HG03460 (cell line): ENCODE measurements around the gene NSUN7.
A peak's percentile ranks its signal among the peaks of the same experiment; 100 is the strongest.

Experiments used
- ATAC-seq: cut with Tn5 transposase; IDR thresholded peaks from one replicate; pipeline ENCODE4 v1.9.1; 2021; ENCODE audit not compliant: unreplicated experiment

NSUN7 gene

DNA sequence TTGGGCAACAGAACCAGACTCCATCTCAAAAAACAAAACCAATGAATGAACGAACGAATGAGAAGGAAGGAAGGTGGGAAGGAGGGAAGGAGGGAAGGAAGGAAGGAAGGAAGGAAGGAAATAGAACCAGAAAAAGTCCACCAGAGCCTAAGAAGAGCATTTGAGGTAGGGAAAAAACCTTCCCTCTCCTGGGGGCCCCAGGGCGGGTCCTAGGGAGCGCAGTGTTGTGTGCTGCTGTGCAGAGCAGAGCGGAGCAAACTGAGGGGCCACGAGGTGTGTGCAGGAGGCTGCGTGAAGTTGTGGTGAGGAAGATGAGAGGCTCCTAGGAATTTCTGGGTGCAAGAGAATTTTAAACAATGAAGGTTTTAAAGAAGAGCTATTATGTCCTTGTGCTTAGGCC lies 16.0 kb upstream of the NSUN7 start:
- no peak for ATAC-seq

DNA sequence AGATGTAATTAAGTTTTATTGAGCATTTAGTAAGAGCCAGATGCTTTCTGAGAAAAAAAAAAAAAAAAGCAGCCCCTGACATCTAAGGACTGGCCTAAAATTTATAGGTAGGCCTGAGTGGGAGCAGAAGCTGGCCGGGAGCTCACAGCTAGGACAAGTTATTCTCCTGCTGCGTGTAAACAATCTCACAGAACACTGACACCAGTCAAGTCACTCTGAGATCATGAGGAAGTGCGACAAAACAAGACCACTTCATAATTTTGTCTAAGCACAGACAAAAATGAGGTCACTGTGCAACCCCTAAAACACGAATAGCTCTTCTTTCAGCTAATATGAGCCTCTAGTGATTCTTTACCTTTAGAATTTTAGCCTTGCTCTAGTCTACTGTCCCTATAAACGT lies 15.3 kb upstream of the NSUN7 start:
- ATAC-seq: no peak

DNA sequence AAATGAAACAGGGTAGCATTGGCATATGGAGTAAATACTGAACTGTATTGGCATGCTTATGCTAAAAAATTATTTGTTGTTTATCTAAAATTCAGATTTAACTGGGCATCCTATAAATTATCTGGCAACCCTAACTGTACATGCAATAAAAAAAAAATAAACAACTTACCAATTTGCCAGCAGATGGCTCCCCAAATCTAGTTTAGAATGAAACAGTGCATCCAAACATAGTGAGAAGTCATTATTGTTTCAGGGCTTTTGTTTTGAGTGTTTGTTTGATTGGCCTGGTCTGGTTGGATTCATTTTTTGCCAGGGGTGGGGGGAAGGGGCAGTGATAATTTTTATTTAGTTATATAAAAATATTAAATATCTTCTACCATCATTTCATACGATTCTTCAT lies 12.8 kb upstream of the NSUN7 start:
- ATAC-seq: no peak

DNA sequence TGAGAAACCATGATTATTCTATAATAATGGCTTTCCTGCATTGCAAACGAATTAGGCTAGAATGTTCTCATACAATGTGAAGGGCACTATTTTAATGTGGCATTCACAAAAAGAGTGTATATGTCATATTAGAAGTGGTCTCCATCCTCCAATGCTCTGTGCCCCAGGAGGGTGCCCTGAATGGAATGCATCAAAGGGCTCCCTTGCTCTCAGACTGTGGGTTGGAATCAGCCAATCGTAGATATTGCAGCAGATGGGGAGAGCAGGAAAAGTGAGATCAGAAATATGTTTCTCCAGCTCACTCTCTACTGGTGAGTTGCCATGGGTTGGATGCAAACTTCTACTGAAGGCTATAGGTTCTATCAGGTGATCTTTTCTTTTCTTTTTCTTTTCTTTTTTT lies 11.9 kb upstream of the NSUN7 start:
- ATAC-seq: no peak

DNA sequence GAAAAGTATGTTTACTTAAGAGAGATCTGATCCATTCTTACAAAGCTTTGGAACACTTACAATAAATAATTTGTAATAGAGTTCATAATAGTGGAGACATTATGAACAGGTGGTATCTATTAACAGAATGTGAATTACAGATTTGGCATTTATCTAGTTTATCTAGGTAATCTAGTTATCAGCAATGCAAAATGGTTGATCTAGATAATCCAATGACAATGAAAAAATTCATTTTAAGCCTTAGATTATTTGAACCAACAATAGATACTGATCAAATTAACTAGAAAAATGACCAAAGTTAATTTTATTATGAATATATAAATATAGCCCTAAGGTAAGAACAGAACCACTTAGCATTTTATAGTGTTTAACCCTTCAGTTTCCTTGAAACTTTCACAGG lies 10.4 kb upstream of the NSUN7 start:
- no peak for ATAC-seq

DNA sequence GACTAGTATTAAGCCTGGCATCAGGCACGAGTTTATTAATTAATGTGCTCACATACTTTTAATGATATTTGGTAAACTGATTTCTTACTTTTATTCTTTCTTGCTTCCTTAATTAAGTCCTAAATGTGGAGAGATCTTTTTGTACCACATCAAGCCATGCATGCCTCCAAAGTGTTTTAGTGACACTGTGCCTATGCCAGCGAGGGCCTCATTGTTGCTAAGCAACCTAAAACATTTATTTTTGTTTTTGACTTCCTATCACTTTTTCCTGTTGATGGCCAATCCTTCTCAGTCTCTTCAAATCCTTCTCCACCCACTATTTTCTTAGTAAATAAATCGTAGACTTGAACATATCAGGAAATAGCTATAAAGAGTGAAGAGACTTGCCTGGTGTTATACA lies 5.5 kb upstream of the NSUN7 start:
- ATAC-seq: no peak

DNA sequence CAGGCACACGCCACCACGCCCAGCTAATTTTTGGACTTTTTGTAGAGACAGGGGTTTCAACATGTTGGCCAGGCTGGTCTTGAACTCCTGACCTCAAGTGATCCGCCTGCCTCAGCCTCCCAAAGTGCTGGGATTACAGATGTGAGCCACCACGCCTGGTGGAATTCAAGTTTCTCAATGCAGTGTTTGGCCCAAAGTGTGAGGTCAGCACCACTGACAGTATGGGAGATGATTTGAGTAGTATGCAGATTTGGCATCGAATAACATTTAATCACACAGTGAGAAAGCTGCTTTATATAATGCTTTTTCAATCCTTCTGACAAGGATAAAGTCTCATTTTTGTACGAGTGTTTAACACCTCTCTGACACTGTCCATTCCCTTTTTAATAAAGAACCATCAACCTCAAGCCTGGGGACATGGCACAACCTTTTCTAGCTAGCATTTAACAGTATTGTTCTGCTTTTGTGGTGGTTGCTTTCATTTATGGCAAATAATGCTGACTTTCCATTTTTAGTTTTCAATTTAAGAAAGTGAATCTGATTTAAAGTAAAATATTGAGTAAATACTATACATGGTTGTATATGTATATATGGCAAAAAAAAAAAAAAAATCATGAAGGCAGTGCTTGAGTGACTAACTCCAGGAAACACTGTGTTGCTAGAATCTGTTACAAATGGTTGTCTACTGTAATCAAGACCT lies 4.3 kb upstream of the NSUN7 start:
- ATAC-seq: no peak

DNA sequence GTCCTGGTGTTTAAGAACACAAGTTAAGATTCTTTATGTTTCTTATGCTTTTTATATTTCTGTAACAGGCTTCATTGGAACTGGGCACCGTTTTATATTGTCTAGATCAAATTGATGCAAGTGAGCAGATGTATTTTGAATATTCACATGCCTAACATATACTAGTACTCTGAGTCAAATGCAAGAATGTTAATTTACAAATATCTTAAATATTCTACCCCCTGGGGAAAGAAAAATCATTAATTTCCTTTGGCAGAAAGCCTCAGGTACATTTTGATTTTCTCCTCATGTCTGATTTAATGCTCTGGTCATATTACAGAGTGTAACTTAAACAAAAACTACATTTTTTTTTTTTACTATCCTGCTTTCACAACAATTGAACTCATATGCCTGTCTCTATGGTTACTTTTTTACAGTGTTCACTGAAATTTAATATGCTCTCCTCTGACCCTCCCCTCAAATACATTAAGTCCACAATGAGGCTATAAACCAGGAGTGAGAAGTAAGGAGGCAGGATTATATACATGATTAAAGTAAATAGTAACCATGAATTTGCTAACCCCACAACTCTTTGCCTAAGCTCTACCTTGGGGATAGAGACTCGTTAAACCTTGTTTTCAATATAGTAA lies 2.4 kb upstream of the NSUN7 start:
- ATAC-seq: no peak

DNA sequence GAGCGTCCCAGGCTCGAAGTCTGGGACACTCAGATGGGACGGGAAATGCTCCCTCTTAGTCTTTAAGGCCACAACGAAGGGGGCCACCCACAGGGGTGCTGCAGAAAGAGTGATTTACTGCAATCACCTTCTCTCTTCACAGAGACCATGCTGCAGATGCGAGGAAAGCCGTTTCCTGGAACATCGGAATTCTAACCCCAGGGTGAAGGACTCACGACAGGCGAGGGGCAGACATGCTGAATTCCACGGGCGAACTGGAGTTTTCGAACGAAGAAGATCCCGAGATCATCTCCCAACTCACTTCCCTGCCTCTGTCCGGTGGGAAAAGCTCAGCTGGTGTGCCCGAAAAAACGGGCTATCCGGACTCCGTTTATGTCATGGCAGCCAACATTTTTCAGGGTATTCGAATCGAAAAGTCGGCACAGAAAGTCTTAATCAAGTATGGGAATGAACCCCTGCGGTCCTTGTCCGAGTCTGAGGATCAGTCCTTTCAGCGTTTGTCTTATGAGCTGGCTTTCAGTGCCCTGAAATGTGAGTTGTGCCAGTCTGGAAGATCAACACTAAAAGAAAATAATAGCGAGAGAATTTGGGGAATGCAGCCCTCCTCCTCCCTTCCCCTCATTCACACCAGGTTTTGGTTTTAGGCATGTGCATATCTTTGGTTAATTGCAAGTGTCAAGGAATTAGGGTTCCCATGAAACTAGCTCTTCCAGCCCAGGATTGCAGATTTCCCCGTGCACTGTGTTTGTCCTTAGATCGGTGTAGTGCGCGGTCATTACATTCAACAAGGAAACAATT lies 905 bp downstream of the NSUN7 start:
- ATAC-seq: peak; percentile 19

DNA sequence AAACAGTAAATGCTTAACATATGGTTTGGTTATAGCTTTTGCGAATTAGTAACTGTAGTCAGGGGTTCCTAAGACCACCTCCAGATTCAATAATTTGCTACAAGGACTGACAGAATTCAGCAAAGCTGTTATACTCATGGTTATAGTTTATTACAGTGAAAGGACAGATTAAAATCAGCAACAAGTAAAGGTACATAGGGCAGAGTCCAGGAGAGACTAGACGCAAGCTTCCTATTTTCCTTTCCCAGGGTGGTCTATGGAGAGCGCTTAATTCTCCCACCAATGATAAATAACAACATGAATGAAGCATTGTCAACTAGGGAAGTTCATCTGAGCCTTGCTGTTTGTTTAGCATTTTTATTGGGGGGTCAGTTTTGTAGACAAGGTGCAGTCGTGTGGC lies 5.9 kb downstream of the NSUN7 start:
- ATAC-seq: no peak

DNA sequence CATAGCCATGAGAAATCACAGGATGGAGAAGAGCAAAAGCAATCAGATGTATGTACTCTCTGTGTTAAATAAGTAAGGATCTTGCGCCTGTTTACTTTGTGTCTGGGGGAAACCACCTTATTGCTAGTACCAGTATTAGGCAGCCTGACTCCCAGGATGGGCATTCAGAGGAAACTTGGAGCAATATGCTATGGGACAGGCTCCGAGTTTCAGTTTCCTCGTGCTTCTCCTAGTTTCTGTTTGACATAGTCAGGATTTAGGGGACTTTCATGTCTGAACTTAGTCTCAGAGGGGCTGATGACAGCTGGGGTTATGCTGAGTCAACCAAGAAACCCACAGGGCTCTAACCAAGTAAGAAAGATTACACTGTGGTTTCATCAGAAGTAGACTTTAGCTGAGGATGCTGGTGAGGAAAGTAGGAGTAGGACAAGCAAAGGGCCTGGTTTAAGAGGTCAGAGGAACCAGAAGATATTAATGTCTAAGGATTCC lies 13.5 kb downstream of the NSUN7 start:
- ATAC-seq: peak; percentile 100

DNA sequence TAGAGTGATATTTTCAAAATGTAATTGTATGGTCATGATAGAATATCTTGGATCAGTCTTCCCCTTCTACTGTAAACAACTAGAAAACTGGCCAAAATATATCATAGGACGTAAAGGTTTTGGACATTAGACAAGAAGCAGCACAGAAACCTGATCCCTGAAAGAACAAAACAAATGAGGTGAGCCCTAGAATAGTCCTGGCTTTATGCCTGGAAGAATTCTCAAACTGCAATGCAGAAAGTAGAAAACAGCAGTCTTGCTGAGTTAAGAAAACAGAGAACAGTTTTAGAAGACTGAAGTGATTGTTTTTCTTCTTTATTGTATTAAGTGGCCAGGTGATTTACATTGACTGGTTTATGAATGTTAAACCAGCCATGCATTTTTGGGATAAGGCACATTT lies 19.5 kb downstream of the NSUN7 start:
- no peak for ATAC-seq

DNA sequence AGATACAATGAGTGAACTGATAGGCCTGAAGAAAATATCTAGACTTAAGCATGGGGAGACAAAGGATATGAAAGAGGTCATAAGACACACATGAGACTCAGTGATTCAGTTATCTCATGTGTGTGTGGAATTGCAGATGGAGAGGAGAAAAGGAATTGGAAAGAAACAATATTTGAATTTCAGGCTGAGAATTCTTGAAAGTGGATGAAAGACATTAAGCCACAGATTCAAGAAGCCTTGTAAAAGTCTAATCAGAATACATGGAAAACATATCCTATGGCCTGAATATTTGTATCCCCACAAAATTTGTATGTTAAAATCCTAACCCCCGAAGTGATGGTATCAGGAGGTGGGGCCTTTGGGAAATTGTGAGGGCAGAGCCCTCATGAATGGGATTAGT lies 28.3 kb downstream of the NSUN7 start:
- ATAC-seq: no peak

DNA sequence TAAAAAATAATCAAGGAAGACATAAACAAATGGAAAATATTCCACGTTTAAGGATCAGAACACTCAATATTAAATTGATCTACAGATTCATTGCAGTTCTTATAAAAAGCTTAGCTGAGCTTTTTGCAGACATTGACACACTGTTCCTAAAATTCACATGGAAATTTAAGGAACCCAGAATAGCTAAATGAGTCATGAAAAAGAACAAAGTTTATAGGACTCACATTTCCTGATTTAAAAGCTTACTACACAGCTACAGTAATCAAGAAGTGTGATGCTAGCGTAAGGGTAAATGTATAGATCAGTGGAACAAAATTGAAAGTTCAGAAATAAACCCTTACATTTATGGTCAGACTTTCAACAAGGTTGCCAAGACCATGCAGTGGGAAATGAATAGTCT lies 33.1 kb downstream of the NSUN7 start:
- ATAC-seq: no peak

DNA sequence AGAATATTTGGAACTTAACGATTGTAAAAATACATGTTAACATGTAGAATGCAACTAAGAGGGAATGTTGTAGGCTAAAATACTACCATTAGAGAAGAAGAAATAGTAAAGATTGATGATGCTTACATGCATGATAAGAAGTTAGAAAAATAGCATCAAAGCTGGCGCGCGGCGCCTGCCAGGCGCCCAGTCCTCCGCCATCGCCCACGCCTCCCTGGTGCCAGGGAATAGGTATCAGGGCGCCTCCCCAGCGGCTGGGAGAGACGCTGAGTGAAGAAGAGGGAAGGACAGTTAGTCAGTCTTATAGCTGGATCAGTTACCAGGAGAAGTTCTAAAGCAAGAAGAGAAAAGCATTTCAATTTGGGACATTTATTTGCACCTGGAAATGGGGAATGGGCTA lies 36.0 kb downstream of the NSUN7 start:
- ATAC-seq: no peak

DNA sequence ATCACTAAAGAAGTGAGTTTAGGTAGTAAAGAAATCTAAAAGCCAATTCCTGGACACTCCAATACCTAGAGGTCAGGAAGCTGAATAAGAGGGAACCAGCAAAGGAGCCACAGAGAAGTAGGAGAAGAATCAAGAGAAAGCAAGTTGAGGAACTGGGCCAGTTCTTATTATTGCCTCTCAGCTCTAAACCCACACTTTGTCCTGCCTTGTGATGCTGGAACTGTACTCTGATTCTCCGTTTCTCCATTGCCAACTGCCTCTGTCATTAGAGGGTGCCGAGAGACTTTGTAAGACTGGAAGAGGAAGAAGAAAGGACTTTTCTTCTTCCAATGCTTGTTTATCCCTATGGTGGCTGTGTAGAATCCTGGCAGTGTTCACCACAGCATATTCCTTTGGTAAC lies 38.6 kb downstream of the NSUN7 start:
- ATAC-seq: no peak

DNA sequence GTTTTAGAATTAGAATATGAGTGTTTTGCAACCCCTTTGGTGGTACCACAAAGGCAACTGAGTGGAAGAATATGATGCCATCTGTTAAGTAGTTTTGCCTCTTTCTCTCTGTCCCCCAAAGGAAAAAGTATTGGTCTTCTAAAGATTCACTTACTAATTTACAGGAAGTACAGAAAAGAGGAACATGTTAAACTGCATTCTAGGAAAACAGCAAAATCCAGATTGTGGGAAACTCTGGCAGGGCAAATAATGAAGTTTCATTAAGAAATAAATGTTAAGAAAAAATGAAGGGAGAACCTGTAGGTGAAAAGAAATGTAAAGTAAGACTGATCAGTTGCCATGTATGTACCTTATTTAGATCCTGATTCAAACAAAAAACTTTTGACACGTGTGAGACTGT lies 39.3 kb downstream of the NSUN7 start:
- ATAC-seq: no peak

DNA sequence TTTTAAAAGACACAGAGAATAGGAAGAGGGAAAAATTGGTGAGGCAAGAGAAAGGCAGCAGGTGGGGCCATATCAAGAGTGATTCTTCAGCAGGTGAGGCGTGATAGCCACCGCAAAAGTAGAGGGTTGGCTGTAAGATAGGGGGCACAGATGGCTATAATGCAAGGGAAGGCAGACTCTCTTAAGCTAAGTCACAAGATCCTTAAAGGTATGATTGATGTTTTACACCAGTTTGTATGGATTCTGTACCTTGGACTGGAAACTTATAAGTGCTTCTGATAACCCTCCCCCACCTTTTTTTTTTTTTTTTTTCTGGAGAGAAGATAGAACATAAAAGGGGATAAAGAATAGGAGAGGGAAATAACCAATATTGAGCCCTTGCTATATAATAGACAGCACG lies 40.0 kb downstream of the NSUN7 start:
- ATAC-seq: no peak

DNA sequence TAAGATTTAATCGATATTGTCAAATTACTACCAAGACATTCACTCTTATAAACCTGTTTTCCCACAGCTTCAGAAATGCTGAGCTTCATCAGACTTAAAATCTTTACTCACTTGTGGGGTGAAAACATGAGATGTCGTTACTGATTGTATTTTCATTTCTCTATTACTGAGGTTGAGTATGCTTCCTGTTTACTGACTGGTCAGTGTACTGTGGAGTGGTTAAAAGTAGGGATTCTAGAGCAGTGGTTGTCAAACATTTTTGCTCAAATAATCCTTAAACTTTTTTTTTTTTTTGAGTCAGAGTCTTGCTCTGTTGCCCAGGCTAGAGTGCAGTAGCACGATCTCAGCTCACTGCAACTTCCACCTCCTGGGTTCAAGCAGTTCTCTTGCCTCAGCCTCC lies 50.3 kb downstream of the NSUN7 start:
- peak; percentile 88 for ATAC-seq

DNA sequence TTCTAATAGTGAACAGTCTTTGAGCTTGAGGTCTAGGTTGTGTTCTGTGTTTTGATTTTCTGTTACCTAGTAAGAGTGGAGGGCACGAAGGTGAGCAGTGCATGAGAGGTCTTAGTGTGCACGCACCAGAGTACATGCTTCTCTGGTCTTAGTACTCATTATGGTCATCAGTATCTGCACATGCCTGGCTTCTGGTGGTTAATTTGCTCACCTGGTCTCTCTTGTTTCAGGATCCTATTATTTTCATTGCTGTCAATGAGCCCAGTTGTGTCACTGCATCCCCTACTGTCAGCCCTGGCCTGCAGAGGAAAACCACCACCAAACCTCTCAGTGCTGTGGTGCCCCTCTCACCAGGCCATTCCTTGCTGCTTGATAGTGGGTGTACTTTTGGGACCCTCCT lies 54.8 kb downstream of the NSUN7 start:
- ATAC-seq: no peak

DNA sequence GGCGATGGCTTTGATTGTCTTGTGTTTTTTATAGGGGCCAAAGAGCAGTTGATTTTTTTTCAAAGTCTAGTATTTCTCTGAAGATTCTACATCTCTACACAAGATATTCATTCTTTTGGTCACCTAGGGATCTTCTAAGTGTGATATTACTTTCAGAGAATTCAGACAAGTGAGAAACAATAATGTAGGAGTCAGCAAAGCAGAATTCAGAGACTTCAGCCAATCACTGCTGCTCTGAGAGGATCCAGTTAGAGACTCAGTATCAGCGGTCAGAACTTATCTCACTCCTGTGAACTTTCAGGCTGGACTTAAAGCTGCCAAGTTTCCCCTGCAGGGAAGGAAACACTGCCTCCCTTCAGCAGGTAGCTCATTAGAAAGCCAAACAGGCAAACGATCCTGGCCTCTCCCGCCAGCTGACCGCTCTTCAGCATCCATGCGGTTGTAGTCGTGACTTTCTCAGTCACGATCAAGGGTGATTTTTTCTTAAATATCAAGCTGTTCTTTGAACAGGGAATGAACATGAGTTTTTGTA lies 59.2 kb downstream of the NSUN7 start:
- ATAC-seq: no peak

DNA sequence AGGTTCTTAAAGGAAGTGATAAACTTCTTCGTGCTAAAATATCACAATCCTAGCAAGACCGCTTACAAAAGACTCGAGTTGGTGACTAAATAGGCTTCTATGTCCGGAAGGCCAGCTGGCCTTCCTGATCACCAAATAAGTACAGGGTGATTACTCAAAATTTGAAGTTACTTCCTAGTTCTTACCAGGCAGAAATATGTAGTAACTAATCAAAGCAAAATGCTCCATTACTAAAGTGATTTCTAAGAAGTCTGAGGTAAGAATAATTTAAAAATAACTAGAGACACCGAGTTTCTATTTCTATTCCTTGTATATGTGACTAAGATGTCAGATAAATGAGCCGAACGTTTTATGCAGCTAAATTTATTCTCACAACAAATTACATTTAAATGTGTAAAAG lies 62.2 kb downstream of the NSUN7 start:
- no peak for ATAC-seq
